ENCODE data around the gene GINS1. TPM values are rescaled to one million over a fixed set of nuclear protein-coding genes. Genes with fewer than 3 reads are reported as not detected.
A peak's percentile ranks its signal among the peaks of the same experiment; 100 is the strongest.

GINS1 gene
- total RNA-seq, 1 experiment from 2014 or later: 74.3 TPM

GRCh38 chr20:25369971-25370370 is 37.5 kb upstream of the GINS1 start:
- no peak overlapping the region for H2BK12ac ChIP-seq (ENCODE audit: insufficient read length, low read depth, low read length)
- Mint-ChIP-seq H3K36me3 (ENCODE audit: insufficient read depth in 1 of 3, low read depth in 3 of 3) (peaks cover 24 to 34% (median 25%) of the 10 kb centered on the region in 3 experiments), H3K9me3 (peaks cover 0 to 4% of the 10 kb centered on the region in 2 experiments; a peak in 4 of 5 replicates), H3K4me1 (peaks cover 6 to 14% of the 10 kb centered on the region in 2 experiments), H3K27me3 (ENCODE audit: low read depth) (no peaks in the 10 kb centered on the region), H3K4me3 (no peak overlapping the region), H3K27ac (0 out of 7 replicates have a peak overlapping the region, but pooled peaks of 1 of the 3 experiments have one; percentile 20)
- H2BK20ac ChIP-seq (ENCODE audit: low read depth, low read length, poor library complexity, severe bottlenecking): no peak overlapping the region
- no peak overlapping the region for H4K91ac ChIP-seq (ENCODE audit: insufficient read length, low read depth, low read length)
- H3K79me2 ChIP-seq (ENCODE audit: insufficient read depth, low read length): peaks cover 8% of the 10 kb centered on the region; the same call in 1 of the 2 replicates
- H3K27me3 ChIP-seq (ENCODE audit: insufficient read depth, low read length): no peaks in the 10 kb centered on the region
- no peaks in the 10 kb centered on the region for H3K23me2 ChIP-seq (ENCODE audit: insufficient read length, low read depth, low read length, poor library complexity, severe bottlenecking)
- H2AFZ ChIP-seq (ENCODE audit: low read length): no peak overlapping the region
- no peak overlapping the region for H3K18ac ChIP-seq (ENCODE audit: insufficient read length, low read depth, low read length)
- H2BK5ac ChIP-seq (ENCODE audit: insufficient read length, low read length): no peak overlapping the region
- no peak overlapping the region for H3K9ac ChIP-seq (ENCODE audit: extremely low read depth, insufficient read length, low read length)
- H3K9me3 ChIP-seq (ENCODE audit: control insufficient read depth, low read depth, low read length): no peaks in the 10 kb centered on the region
- no peaks in the 10 kb centered on the region for H4K20me1 ChIP-seq (ENCODE audit: control insufficient read depth, insufficient read depth, insufficient read length)
- no peak overlapping the region for H3K56ac ChIP-seq (ENCODE audit: insufficient read length, low read depth, low read length)
- H2AK5ac ChIP-seq (ENCODE audit: insufficient read length, low read length): no peak overlapping the region
- H2BK120ac ChIP-seq (ENCODE audit: low read depth, low read length, poor library complexity, severe bottlenecking): no peak overlapping the region
- no peaks in the 10 kb centered on the region for H3K4me1 ChIP-seq (ENCODE audit: insufficient read depth, low read length)
- H3K27ac ChIP-seq (ENCODE audit: insufficient read length, low read depth, low read length): no peak overlapping the region
- H2BK15ac ChIP-seq (ENCODE audit: low read depth, low read length): no peak overlapping the region
- no peak overlapping the region for H4K5ac ChIP-seq (ENCODE audit: insufficient read length, low read depth, low read length)
- H3T11ph ChIP-seq (ENCODE audit: low read length): no peak overlapping the region
- no peak overlapping the region for H3K4me2 ChIP-seq (ENCODE audit: insufficient read depth, insufficient read length, low read length)
- H4K8ac ChIP-seq (replicated peaks; ENCODE audit: insufficient read length, low read depth, low read length): no peak overlapping the region
- no peak for DNase-seq
- no CpG with 5 or more reads among the region's 2 CpGs for WGBS (ENCODE audit: extremely low coverage, insufficient read length, low lambda C conversion rate)
- peaks cover 4% of the 10 kb centered on the region for H3K79me1 ChIP-seq (ENCODE audit: insufficient read depth, low read depth, low read length, poor library complexity, severe bottlenecking)
- no peak for TF ChIP-seq CTCF (conservative IDR thresholded peaks at IDR 0.05)
- H3K4ac ChIP-seq (ENCODE audit: low read depth, low read length): no peak overlapping the region
- no peak overlapping the region for H3K23ac ChIP-seq (ENCODE audit: insufficient read length, low read depth, low read length)
- H3K14ac ChIP-seq (ENCODE audit: insufficient read depth, low read length): no peak overlapping the region
